ENCODE results near the gene RAD51B. TPM values are rescaled to one million over a fixed set of nuclear protein-coding genes. Genes with fewer than 3 reads are reported as not detected.

RAD51B gene
- total RNA-seq, 1 experiment from 2014 or later = 16.7 TPM

GRCh38 chr14:68693926-68694325 lies 874.3 kb downstream of the RAD51B start:
- H4K5ac ChIP-seq (ENCODE audit: insufficient read length, low read depth, low read length) = no peak overlapping the region
- H3K79me2 ChIP-seq (ENCODE audit: insufficient read depth, low read length) = no peaks in the 10 kb centered on the region
- no peak for DNase-seq
- no peak overlapping the region for H3K56ac ChIP-seq (ENCODE audit: insufficient read length, low read depth, low read length)
- Mint-ChIP-seq H3K9me3 (no peaks in the 10 kb centered on the region; a peak in 1 of 5 replicates), H3K36me3 (ENCODE audit: insufficient read depth in 1 of 3, low read depth in 3 of 3) (no peaks in the 10 kb centered on the region), H3K27ac (no peak overlapping the region), H3K27me3 (ENCODE audit: low read depth) (peaks cover 34% of the 10 kb centered on the region), H3K4me1 (peaks cover 22 to 31% of the 10 kb centered on the region in 2 experiments), H3K4me3 (no peak overlapping the region)
- no peak overlapping the region for H3K18ac ChIP-seq (ENCODE audit: insufficient read length, low read depth, low read length)
- no peak overlapping the region for H2BK20ac ChIP-seq (ENCODE audit: low read depth, low read length, poor library complexity, severe bottlenecking)
- no peak overlapping the region for H3T11ph ChIP-seq (ENCODE audit: low read length)
- no peak overlapping the region for H3K27ac ChIP-seq (ENCODE audit: insufficient read length, low read depth, low read length)
- H4K20me1 ChIP-seq (ENCODE audit: control insufficient read depth, insufficient read depth, insufficient read length) = no peaks in the 10 kb centered on the region
- H2BK12ac ChIP-seq (ENCODE audit: insufficient read length, low read depth, low read length) = no peak overlapping the region
- H3K4me1 ChIP-seq (ENCODE audit: insufficient read depth, low read length) = no peaks in the 10 kb centered on the region
- H3K27me3 ChIP-seq (ENCODE audit: insufficient read depth, low read length) = no peaks in the 10 kb centered on the region
- no peak overlapping the region for H4K91ac ChIP-seq (ENCODE audit: insufficient read length, low read depth, low read length)
- WGBS (ENCODE audit: extremely low coverage, insufficient read length, low lambda C conversion rate) = no CpG with 5 or more reads among the region's 2 CpGs
- no peak overlapping the region for H2BK15ac ChIP-seq (ENCODE audit: low read depth, low read length)
- H3K4me2 ChIP-seq (ENCODE audit: insufficient read depth, insufficient read length, low read length) = no peak overlapping the region
- H3K4ac ChIP-seq (ENCODE audit: low read depth, low read length) = no peak overlapping the region
- H3K79me1 ChIP-seq (ENCODE audit: insufficient read depth, low read depth, low read length, poor library complexity, severe bottlenecking) = no peaks in the 10 kb centered on the region
- no peaks in the 10 kb centered on the region for H3K23me2 ChIP-seq (ENCODE audit: insufficient read length, low read depth, low read length, poor library complexity, severe bottlenecking)
- H4K8ac ChIP-seq (replicated peaks; ENCODE audit: insufficient read length, low read depth, low read length) = no peak overlapping the region
- H3K9ac ChIP-seq (ENCODE audit: extremely low read depth, insufficient read length, low read length) = no peak overlapping the region
- no peak overlapping the region for H3K14ac ChIP-seq (ENCODE audit: insufficient read depth, low read length)
- no peak for TF ChIP-seq CTCF (conservative IDR thresholded peaks at IDR 0.05)
- no peak overlapping the region for H2AK5ac ChIP-seq (ENCODE audit: insufficient read length, low read length)
- H2BK5ac ChIP-seq (ENCODE audit: insufficient read length, low read length) = no peak overlapping the region
- H3K9me3 ChIP-seq (ENCODE audit: control insufficient read depth, low read depth, low read length) = no peaks in the 10 kb centered on the region
- no peak overlapping the region for H2AFZ ChIP-seq (ENCODE audit: low read length)
- no peak overlapping the region for H2BK120ac ChIP-seq (ENCODE audit: low read depth, low read length, poor library complexity, severe bottlenecking)
- H3K23ac ChIP-seq (ENCODE audit: insufficient read length, low read depth, low read length) = no peak overlapping the region
